ENCODE results near the gene CEP112.

CEP112 gene

DNA sequence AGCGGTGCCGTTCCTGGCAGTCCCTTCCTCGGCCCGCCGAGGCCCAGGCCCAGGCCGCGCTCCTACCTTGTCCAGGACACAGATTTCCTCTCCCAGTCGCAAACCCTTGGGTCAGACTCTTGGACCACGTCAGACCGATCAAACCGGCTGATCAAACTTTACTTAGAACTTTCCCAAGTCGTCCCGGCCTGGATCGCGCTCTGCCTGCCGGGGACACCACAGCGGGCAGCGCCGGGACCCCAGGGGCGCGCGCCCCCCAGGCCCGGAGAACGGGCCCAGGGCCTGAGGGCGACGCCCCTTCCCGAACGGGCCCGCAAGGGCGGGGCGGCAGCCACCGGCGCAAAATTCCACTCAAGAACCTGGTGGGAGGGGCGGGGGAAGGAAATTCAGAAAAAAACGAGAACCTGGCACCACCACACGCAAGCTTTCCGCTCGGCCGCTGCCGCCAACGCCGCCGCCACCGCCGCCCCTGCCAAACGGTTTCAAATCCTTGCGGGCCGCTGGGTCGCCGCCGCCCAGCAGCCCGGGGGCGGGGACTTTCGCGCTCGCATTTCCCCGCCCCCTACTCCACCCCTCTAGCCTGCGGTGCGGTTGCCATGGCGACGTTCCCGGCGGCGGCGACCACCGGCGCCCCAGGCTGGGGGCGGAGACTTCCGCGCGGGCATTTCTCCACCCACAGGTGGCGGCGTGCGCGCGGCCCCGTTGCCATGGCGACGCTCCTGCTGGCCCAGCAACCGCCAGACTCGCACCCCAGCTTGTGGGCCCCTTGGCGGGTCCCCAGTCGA lies at the start of gene CEP112:
Gene CEP112 (minus strand): TSS at position 541 of the 785 bp plus-strand sequence.
- DNase-seq (ENCODE audit: low spot score): peak; percentile 95

DNA sequence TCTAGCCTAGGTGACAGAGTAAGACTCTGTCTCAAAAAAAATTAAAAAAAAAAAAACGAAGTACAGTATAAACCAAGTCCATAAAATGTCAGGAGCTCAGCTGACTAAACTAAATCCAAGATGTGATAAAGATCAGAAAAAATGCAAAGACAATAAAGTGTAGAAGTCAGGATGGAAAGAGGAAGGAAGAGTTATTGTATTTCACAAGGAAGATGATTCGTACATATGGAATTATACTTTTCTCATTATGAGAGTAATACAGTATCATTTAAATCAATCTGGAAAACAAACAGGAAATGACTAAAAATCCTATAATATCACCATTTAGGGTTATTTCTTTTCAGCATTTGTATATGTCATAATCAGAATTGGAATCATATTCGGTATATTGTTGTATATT lies 48.7 kb upstream of the CEP112 start:
- no peak for DNase-seq (ENCODE audit: low spot score)

DNA sequence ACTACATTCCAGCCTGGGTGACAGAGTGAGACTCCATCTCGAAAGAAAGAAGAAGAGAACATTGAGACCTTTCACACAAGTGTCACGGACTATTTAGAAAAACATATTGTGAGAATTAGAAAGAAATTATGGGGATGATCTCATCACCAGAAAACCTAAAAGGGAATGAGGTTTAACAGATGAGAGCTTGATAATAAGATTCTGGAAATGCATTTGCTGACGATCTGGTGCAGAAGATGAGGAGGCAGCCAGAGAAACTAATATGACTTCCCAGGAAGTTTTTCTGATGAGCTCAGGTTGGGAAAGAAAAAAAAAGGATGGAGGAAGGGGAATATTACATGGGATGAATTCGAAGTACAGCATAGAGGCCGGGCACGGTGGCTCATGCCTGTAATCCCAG lies 48.1 kb upstream of the CEP112 start:
- DNase-seq (ENCODE audit: low spot score): no peak

DNA sequence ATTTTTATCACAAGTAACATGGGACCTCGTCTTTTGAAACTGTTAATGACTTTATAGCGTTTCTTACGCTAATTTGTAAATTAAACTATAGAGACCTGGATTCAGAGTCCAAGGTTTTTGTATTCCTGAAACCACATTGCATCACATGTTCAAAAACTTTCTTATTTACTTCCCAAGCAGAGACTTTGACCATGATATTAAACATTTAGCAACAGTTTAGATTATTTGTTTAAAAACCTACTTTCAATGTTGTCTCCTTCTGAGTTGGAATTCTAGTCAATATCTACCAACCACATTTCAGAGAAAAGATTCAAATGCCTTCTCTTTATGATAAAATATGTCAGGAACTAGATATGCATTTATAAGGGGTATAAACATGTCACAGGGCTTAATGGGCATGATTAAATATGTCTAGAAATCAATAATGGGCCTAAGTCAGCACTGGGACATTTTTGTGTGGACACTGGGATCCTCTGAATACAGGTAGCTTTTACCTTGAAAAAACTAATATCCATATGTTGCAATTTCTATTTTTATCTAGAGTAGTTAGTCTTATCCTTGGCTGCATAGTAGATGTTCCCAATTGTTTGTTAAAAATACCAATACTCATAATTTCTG lies 43.6 kb upstream of the CEP112 start:
- DNase-seq (ENCODE audit: low spot score): no peak

DNA sequence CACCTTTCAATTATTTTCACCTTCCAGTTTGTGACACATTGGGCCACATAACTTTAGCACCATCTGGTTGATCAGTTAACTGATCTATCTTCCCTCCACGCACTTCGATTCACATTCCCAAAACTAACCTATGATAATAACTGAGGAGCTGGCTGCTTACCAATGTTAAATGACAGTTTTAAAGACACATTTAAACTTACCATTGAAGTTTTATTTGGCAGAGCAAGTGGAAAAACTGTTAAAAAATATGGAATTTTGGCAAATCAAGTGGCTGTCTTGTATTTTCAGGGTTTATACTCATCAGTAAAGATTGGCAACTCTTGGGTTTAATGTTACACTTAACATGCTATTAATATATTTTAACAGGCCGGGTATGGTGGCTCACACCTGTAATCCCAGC lies 42.7 kb upstream of the CEP112 start:
- DNase-seq (ENCODE audit: low spot score): no peak

DNA sequence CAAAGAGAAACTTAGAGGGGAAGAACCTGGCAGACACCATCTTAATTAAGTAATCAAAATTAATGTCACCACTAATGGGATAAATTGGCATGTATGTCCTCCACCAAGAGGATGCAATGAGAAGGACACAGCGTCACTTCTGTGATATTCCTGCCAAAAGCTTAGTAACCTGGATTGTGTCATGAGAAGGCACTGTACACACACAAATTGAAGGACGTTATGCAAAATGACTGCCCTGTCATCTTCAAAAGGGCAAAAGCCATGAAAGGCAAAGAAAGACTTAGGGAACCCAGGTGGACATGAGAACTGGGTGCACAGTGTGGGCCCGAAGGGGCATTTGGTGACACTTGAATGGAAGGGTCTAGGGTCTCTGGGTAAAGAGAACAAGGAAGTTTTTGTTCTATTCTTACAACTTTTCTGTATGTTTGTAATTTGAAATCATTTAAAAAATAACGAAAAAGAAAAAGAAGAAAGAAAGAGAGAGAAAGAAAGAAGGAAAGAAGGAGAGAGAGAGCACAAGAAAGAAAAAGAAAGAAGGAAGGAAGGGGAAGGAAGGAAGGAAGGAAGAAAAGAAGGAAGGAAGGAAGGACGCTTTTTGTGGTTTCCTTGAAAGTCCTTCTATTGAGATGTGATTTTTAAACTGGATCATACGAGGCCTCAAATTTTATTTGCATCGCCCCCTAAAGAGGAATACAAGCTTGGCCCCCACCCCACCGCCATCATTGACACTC lies 41.3 kb upstream of the CEP112 start:
- DNase-seq (ENCODE audit: low spot score): no peak

DNA sequence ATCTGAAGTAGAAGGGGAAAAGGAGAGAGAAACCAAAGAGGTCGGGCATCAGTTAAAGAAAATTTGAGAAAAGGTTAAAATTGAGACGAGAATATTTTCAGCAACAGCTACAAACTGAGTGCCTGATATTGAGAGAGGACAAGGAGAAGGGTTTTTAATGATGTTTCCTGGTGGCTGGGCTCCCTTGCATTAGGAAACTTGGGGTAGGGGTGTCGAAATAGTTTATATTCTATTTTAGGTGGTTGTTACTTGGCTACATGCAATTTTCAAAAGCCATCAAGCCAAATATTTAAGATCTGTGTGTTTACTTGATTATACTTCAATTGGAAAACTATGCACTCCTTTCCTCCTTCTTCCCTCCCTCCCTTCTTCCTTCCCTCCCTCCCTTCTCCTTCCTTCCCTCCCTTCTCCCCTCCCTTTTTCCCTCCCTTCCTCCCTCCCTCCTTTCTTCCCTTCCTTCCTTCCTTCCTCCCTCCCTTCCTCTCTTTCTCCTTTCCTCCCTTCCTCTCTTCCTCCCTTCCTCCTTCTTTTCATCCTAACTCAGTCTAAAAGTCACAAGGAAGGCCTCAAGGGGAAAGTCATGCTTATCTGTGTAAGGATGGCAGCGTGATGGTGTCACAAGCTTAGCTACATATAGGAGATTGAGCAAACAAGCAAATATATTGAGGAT lies 39.1 kb upstream of the CEP112 start:
- DNase-seq (ENCODE audit: low spot score): no peak

DNA sequence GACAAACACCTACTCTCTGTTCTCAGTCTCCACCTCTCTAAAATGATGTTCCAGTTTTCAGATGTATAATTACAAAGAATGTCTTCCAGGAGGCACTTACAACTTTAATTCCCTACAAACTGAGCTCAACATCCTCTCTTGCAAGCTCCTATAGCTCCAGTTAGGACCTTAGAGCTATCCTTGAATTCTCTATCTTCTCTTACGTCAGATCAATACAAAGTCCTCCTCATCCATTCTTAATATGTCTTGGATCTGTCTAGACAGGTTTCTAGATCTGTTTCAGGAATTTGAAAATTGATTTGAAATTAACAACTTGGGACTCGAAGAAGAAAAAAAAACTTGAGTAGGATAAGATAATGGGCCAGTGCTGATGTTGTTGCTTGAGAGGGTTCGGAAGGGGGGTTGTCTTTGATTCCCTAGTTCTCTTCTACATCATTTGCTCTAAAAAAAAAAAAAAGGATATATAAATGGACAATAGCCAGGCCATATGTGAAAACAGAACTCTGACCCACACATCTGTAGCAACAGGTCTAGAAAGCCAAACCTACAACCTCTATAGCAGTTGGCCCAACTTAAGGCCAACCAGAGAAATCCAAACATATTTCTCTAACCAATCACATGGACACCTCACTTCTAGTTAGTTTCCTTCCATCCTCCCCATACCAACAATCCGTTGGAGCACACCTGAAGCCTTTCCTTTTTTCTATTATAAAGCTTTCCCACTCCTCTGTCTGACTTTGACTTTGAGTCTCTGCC lies 38.0 kb upstream of the CEP112 start:
- no peak for DNase-seq (ENCODE audit: low spot score)

DNA sequence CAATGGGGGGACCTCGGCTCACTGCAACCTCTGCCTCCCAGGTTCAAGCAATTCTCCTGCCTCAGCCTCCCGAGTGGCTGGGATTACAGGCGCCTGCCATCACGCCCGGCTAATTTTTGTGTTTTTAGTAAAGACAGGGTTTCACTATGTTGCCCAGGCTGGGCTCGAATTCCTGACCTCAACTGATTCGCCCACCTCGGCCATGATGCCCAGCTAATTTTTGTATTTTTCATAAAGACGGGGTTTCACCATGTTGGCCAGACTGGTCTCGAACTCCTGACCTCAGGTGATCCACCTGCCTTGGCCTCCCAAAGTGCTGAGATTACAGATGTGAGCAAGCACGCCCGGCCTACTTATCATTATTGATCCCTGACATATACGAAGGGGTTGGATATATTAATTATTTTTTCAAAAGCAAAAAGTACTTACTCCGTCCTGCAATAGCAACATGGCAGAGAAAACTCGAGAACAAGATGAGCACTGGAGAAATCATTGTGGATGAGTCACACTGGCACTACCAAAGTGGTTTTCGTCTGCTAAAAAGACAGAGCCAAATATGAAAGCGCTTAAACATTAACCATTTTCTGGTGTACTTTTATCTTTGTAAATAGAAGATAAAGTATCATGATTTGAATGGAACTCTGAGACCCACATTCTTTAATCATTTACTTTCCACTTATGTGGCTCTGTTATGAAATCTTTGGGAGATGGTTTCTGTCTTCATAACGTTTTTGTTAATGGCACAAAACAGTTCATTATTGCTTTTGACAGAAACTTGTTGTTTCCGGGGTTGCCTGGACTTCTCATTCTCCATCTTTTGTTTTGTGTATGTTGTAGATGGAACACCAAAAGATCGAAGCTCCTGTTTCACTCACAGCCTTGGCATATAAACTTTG lies 37.2 kb upstream of the CEP112 start, which contains the start of gene APOH:
Gene APOH (minus strand): TSS at position 529 of the 896 bp plus-strand sequence. CDS start 36 bp downstream, at position 493.
- no peak for DNase-seq (ENCODE audit: low spot score)

DNA sequence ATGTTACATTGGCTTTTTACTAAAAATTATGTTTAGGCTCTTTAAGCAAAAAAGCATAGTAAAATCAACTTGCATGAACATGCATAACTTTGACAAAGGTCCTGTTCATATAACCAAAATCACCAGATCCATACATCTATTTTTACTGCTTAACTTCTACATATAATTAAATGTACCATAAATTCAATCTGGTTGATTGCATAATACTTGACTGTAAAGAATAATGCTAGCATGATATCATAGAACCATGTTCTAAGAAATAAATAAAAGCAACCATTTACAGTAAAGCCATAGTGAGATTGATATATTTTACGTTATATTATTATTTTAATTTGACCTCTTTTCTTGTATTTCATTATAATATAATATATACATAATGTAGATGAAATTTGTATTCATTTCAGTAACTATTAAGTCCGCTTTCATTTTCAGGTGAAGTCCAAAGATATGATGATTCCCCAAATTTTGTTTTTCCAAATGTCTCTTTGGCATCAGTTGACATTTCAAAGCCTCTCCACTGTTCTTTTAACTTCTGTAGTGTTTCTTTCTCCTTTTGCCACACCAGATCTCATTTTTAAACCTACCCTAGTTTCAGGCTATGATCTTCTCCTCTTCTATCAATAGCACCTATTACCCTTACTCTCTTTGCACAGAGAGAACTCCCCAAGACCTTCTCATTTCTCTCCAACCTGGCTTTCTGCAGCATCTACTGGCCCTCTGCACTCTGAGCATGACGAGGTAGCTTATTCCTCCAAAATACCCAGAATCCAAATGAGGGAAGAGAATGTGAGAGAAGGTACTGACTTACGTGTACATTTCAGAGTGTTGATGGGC lies 35.5 kb upstream of the CEP112 start:
- DNase-seq (ENCODE audit: low spot score): no peak

DNA sequence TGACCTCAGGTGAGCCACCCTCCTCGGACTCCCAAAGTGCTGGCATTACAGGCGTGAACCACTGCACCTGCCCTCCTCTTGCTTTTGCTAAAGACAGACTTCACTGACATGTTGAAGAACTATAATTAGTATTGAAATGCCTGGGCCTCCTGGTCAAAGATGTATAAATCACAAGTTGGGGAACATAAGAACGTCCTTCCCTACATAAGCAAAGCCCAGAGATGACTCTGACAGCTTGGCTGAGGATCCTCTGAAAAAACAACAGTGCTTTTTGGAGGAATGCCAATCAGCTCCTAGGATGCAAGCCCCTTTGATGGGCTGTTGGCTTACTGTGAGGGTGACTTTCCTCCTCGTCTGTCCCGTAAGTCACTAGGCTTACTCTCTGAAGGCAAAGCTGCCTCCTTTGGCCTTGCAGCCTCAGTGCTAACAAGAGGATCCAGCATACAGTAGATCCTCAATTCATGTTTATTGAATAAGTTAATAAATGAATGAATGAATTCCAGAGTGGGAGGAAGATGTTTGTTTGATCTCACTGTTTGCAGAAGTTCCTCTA lies 30.9 kb upstream of the CEP112 start:
- DNase-seq (ENCODE audit: low spot score): no peak

DNA sequence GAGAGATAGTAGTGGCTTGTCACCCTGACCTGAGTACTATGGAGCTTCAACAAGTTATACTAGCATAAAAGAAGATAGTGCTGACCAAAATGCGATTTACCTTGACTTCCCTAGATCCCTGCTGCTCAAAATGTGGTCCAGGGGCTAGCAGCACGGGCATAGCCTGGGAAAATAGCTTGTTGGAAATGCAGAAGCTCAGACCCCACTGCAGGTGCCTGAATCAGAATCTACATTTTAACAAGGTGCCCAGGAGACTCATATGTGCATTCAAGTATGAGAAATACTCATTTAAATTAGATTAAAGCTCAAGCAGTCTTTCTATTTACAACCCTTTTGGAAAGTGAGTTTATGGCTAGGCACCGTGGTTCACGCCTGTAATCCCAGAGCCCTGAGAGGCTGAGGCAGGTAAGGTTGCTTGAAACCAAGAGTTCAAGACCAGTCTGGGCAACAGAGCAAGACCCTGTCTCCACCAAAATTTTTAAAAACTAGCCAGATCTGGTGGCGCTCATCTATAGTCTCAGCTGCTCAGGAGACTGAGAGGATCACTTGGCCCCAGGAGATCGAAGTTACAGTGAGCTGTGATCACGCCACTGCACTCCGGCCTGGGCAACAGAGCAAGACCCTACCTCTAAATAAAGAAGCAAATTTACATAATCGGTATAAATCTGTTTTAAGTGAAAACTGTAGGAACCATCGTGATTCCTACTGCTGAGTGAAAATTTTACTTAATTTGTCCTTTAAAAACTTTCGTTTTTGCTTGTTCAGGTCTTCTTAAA lies 30.0 kb upstream of the CEP112 start:
- no peak for DNase-seq (ENCODE audit: low spot score)

DNA sequence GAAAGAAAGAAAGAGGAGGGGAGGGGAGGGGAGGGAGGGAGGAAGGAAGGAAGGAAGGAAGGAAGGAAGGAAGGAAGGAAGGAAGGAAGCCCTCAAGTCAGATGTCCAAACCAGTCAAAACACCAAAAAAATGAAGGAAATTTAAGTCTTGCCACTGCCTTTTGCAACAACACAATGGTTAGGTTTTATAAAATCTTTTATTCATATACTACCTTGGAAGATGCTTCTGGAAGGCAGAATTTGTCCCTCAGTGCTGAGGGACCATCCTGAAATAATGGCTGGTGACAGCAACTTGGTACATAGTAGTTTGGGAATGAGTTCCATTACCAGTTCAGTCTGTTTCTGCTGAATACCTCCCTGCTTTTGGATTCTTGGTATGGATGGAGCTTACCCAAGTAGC lies 29.4 kb upstream of the CEP112 start:
- DNase-seq (ENCODE audit: low spot score): no peak

DNA sequence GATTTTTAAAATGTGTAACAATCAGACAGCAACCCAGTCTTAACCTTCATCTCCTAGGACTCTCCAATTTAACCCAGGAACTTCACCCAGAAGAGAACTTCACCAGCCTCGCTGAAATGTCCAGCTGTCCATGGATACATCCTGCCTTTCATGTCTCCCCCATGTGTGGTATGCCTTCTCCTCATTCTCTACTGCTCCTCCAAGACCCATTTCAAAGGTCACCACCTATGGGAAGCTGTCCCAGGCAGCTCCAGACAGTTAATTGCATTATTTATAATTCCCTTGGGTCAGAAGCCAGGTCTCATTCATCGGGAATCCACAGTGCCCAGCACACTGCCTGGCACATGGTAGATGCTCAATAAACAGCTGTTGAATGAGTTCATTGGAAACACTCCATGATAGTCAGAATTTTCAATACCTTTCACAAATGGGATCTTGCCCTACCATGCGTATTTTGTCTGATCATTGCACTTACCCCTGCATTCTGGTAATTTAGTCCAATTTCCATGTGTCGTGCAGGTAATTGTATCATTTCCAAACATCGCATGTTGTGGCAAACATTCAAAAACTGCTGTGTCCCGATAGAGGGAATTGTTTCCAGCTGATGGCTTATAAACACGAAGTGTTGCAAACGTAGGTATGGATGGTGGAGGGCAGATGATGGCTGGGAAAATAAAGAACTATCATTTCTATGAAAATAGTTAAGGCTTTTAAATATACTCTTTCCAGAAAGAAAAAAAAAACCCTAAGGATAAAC lies 28.3 kb upstream of the CEP112 start:
- no peak for DNase-seq (ENCODE audit: low spot score)

DNA sequence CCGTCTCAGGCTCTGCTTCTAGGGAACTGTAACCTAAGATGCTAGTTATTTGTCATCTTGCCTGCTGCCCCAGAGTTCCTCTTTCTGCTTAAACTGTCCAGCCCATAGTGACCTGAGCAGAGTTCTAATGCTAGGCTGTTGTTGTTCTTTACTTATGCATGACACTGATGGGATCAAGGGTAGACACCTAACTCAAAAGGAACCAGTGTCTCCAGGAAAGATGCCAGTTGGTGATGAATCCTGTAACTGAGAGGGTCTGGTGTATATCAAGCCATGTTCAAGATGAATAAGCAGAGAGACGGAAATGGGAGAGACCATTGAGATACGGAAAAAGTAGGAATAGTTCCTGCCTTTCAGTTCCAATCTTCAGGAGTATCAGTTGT lies 23.6 kb upstream of the CEP112 start:
- no peak for DNase-seq (ENCODE audit: low spot score)

DNA sequence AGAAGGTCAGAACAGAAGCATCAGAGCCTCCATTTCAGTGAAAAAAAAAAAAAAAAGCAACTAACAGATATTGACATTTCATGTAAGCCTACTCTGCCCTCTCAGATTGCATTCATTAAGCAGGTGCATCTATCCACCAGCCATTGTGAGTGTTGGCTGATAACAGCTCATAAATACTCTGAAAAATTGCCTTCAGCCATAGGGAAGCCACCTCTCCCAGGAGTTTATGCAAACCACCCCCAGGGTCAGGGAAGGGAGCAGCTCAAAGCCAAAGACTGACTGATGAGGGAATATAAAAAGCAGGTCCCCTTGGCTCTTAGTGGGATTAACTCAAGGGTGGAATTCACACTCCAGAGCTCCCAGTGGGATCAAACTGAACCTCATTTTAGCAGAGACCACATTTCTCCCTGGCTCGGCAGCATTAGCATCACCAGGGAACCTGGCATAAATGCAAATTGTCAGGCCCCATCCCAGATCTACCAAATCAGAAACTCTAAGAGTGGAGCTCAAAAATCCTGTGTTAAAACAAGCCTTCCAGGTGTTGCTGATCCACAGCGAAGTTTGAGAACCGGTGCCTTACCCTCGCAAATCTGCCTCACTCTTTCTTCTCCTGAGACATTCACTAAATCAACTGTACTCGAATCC lies 23.1 kb upstream of the CEP112 start:
- DNase-seq (ENCODE audit: low spot score): no peak

DNA sequence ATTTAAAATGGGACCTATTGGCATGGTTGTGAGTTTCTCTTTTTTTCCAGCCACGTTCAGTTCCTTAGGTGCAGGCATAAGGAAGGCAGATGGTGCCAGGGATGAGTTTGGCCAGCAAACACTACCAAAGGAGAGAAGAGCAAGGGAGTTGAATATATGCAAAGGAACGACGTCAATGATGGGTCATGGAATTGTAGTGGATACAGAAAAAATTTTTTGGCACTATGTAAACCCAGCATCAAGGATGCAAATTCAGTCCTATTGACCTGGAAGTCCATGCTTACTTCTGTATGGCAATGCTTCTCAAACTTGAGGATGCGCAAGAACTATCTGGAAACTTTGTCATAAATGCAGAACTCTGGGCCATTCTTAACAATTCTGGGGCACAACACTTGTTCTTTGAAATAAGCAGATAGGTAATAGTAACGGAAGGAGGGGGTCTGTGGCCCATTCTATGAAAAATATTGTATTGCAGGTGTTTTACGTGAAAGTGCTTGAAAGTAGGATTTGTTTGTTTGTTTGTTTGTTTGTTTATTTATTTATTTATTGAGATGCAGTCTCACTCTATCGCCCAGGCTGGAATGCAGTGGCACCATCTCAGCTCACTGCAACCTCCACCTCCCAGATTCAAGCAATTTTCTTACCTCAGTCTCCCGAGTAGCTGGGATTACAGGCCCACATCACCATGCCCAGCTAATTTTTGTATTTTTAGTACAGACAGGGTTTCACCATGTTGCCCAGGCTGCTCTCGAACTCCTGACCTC lies 19.3 kb upstream of the CEP112 start:
- no peak for DNase-seq (ENCODE audit: low spot score)

All from CD4-positive, alpha-beta T cell treated with Interleukin-2 at 100 ng/mL for 4 hours (primary cell).